ENCODE results near the gene FAM72A. TPM values are rescaled to one million over a fixed set of nuclear protein-coding genes. Genes with fewer than 3 reads are reported as not detected.

Gene FAM72A
- total and polyA plus RNA-seq, 4 donors = 0.36 to 10.8 (median 0.71) TPM

GRCh38 chr1:206142011-206142410 is 60.6 kb downstream of the FAM72A start:
- Histone ChIP-seq H3K27me3 (ENCODE audit: control insufficient read depth in 4 of 4, insufficient read depth in 4 of 4, low read length in 3 of 4) (no peaks in the 10 kb centered on the region), H3K9ac (ENCODE audit: low read depth in 1 of 2, low read length in 2 of 2) (no peak overlapping the region), H3K9me3 (ENCODE audit: control insufficient read depth in 4 of 4, low read length in 3 of 4) (no peaks in the 10 kb centered on the region), H3K36me3 (ENCODE audit: control insufficient read depth in 4 of 4, insufficient read depth in 3 of 4, low read depth in 1 of 4, low read length in 3 of 4) (no peaks in the 10 kb centered on the region), H3K4me3 (ENCODE audit: low read depth in 1 of 3, low read length in 3 of 3) (no peak overlapping the region), H3K27ac (ENCODE audit: low read depth in 1 of 2, low read length in 2 of 2) (no peak overlapping the region), H3K4me1 (ENCODE audit: control insufficient read depth in 4 of 4, insufficient read depth in 4 of 4, low read length in 3 of 4) (peaks cover 2 to 16% (median 13%) of the 10 kb centered on the region in 4 donors)
- WGBS = 91% methylated on average over 3 of the region's 3 CpGs
- DNase-seq (ENCODE audit: low spot score) = no peak
- no peak for TF ChIP-seq JUND (IDR thresholded peaks at IDR 0.05)

GRCh38 chr1:206136241-206136640 is 66.4 kb downstream of the FAM72A start:
- Histone ChIP-seq H3K4me1 (ENCODE audit: control insufficient read depth in 4 of 4, insufficient read depth in 4 of 4, low read length in 3 of 4) (no peaks in the 10 kb centered on the region), H3K9ac (ENCODE audit: low read depth in 1 of 2, low read length in 2 of 2) (no peak overlapping the region), H3K27me3 (ENCODE audit: control insufficient read depth in 4 of 4, insufficient read depth in 4 of 4, low read length in 3 of 4) (no peaks in the 10 kb centered on the region), H3K27ac (ENCODE audit: low read depth in 1 of 2, low read length in 2 of 2) (no peak overlapping the region), H3K4me3 (ENCODE audit: low read depth in 1 of 3, low read length in 3 of 3) (no peak overlapping the region), H3K36me3 (ENCODE audit: control insufficient read depth in 4 of 4, insufficient read depth in 3 of 4, low read depth in 1 of 4, low read length in 3 of 4) (no peaks in the 10 kb centered on the region), H3K9me3 (ENCODE audit: control insufficient read depth in 4 of 4, low read length in 3 of 4) (no peaks in the 10 kb centered on the region)
- DNase-seq (ENCODE audit: low spot score) = no peak
- TF ChIP-seq TAF1 (conservative IDR thresholded peaks at IDR 0.05) (no peak), HNF4G (IDR thresholded peaks at IDR 0.05) (no peak), REST (IDR thresholded peaks at IDR 0.05) (no peak), GABPA (IDR thresholded peaks at IDR 0.05 in 1 of 2, conservative IDR thresholded peaks at IDR 0.05 in 1 of 2) (no peak), ATF3 (IDR thresholded peaks at IDR 0.05) (no peak), HNF4A (conservative IDR thresholded peaks at IDR 0.05) (no peak), RXRA (IDR thresholded peaks at IDR 0.05) (no peak), FOXA2 (IDR thresholded peaks at IDR 0.05) (no peak), RAD21 (IDR thresholded peaks at IDR 0.05) (no peak), CTCF (IDR thresholded peaks at IDR 0.05; ENCODE audit: low read depth, low read length, missing input control) (no peak), FOXA1 (IDR thresholded peaks at IDR 0.05) (no peak), SP1 (IDR thresholded peaks at IDR 0.05) (no peak)
- 55% methylated on average over 2 of the region's 2 CpGs for WGBS

Other genes starting within 250 kb of the FAM72A start
- gene RAB7B, start 199.4 kb downstream of the FAM72A start, total RNA-seq = under 1 TPM in 1 of 2 donors, not detected in 1; 0.89 TPM
- under 1 TPM; 0.08 to 0.20 TPM for gene RAB7B, start 199.4 kb downstream of the FAM72A start, polyA plus RNA-seq
- gene CTSE, start 178.9 kb downstream of the FAM72A start, total RNA-seq = 10 to 100 TPM in 1 of 2 donors, under 1 TPM in 1; under 0.01 to 32.8 TPM
- gene CTSE, start 178.9 kb downstream of the FAM72A start, polyA plus RNA-seq = under 1 TPM; 0.03 to 0.08 TPM
- gene RHEX, start 149.7 kb downstream of the FAM72A start, total RNA-seq = 1 to 10 TPM in 1 of 2 donors, under 1 TPM in 1; 0.67 to 2.8 TPM
- gene RHEX, start 149.7 kb downstream of the FAM72A start, polyA plus RNA-seq = under 1 TPM; 0.15 to 0.26 TPM
- not detected for gene AVPR1B, start 85.5 kb downstream of the FAM72A start, total RNA-seq
- not detected for gene AVPR1B, start 85.5 kb downstream of the FAM72A start, polyA plus RNA-seq
- gene SRGAP2, start 702 bp upstream of the FAM72A start, total RNA-seq = 10 to 100 TPM; 23.5 to 25.2 TPM
- 1 to 10 TPM; 6.6 to 7.7 TPM for gene SRGAP2, start 702 bp upstream of the FAM72A start, polyA plus RNA-seq

Data from liver (tissue), 9 donors.